ENCODE measurements around the gene PHF21A.

GRCh38 chr11:46112961-46113607 lies 8.2 kb downstream of the PHF21A start:
- TF ChIP-seq CTCF (IDR thresholded peaks at IDR 0.05) (no peak), POLR2A (IDR thresholded peaks at IDR 0.05) (no peak)
